ENCODE results near the gene CHN1.

DNA sequence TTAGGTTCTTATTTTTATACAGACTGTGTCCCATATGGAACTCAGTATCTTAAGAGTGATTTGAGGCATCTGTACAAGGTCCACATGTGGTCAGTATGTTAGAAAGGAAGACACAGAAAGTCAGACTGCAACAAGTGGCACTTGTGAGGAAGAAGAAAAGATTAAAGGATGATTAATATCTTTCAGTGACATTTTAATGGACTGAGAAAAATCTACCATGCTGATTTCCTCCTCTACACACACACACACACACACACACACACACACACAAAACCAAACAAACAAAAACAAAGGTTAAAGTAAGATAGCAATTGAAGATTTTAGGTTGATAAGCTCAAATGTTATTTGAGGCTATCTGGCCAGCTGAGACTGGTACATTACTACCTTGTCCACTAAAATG, 146.4 kb downstream of the CHN1 start:
- TF ChIP-seq ATF2 (IDR thresholded peaks at IDR 0.05; ENCODE audit: low read length) (no peak), POLR2A (IDR thresholded peaks at IDR 0.05; ENCODE audit: control extremely low read depth in 1 of 2, low read depth in 2 of 2, low read length in 2 of 2) (no peak), EP300 (IDR thresholded peaks at IDR 0.05; ENCODE audit: borderline replicate concordance in 1 of 2, low read depth in 2 of 2, low read length in 2 of 2) (no peak), CEBPB (IDR thresholded peaks at IDR 0.05; ENCODE audit: low read depth, low read length) (no peak), ZNF274 (IDR thresholded peaks at IDR 0.05; ENCODE audit: borderline replicate concordance, extremely low read depth, low read length) (no peak), EZH2 (IDR thresholded peaks at IDR 0.05; ENCODE audit: low read depth, low read length, severe bottlenecking) (no peak), YY1 (IDR thresholded peaks at IDR 0.05; ENCODE audit: low read depth, low read length) (no peak), HDAC6 (IDR thresholded peaks at IDR 0.05; ENCODE audit: low read depth, low read length) (no peak), JUND (IDR thresholded peaks at IDR 0.05; ENCODE audit: low read length) (no peak), PHF8 (conservative IDR thresholded peaks at IDR 0.05; ENCODE audit: low read depth, low read length) (no peak)
- TF ChIP-seq, protein P1, sequence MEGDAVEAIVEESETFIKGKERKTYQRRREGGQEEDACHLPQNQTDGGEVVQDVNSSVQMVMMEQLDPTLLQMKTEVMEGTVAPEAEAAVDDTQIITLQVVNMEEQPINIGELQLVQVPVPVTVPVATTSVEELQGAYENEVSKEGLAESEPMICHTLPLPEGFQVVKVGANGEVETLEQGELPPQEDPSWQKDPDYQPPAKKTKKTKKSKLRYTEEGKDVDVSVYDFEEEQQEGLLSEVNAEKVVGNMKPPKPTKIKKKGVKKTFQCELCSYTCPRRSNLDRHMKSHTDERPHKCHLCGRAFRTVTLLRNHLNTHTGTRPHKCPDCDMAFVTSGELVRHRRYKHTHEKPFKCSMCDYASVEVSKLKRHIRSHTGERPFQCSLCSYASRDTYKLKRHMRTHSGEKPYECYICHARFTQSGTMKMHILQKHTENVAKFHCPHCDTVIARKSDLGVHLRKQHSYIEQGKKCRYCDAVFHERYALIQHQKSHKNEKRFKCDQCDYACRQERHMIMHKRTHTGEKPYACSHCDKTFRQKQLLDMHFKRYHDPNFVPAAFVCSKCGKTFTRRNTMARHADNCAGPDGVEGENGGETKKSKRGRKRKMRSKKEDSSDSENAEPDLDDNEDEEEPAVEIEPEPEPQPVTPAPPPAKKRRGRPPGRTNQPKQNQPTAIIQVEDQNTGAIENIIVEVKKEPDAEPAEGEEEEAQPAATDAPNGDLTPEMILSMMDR (IDR thresholded peaks at IDR 0.05; ENCODE audit: control extremely low read depth in 1 of 3, insufficient read depth in 1 of 3, low read depth in 1 of 3, low read length in 3 of 3) = no peak

Data from H1 (cell line).